ENCODE measurements around the gene TAGLN3. TPM values are rescaled to one million over a fixed set of nuclear protein-coding genes. Genes with fewer than 3 reads are reported as not detected.

Gene TAGLN3
- total RNA-seq, 2 donors from 2014 or later = 3.2 TPM; not detected in 1

- H3K36me3 ChIP-seq = no peaks in the 10 kb centered on the region
- DNase-seq (ENCODE audit: low spot score) = peak; percentile 31
- 35% methylated on average over 18 of the region's 19 CpGs for WGBS
- TF ChIP-seq POLR2A (IDR thresholded peaks at IDR 0.05) (no peak), POLR2AphosphoS5 (IDR thresholded peaks at IDR 0.05) (no peak), CTCF (IDR thresholded peaks at IDR 0.05) (peak in 3 of 4 experiments; percentile 57 to 63 (median 58))
- H3K4me1 ChIP-seq (replicated peaks) = no peaks in the 10 kb centered on the region
- no peaks in the 10 kb centered on the region for H3K27me3 ChIP-seq (replicated peaks; ENCODE audit: insufficient read depth)
- no peak overlapping the region for H3K27ac ChIP-seq
- no peaks in the 10 kb centered on the region for H3K9me3 ChIP-seq
- intact Hi-C loops (cut with DNase I) = no loop called here
- H3K4me3 ChIP-seq = no peak overlapping the region
Measured at GRCh38 chr3:112013058-112013783, 14.5 kb downstream of the TAGLN3 start.

DNA sequence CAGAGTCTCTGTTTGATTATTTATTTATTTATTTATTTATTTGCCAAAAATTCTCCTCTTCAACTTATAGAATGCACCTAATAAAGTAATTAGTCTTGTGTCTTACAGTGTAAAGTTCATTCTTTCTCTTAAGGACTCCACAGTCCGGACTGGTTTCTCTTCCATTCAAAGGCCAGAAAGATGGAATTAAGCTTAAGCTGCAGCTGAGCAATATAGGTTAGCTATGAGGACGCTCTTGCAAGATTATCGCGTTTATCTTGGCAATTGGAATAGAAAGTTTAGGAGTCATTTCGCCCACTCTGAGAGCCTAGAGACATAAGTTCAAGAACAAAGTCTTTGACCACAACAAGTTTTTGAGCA is 15.0 kb downstream of the TAGLN3 start:
- intact Hi-C loops (cut with DNase I) = no loop called here
- H3K27me3 ChIP-seq (replicated peaks; ENCODE audit: insufficient read depth) = no peaks in the 10 kb centered on the region
- no peaks in the 10 kb centered on the region for H3K36me3 ChIP-seq
- no peak for TF ChIP-seq POLR2AphosphoS5 (IDR thresholded peaks at IDR 0.05)
- no peak for TF ChIP-seq CTCF (IDR thresholded peaks at IDR 0.05)
- TF ChIP-seq POLR2A (IDR thresholded peaks at IDR 0.05) = no peak
- DNase-seq (ENCODE audit: low spot score) = no peak
- no peak overlapping the region for H3K4me3 ChIP-seq
- no peak overlapping the region for H3K27ac ChIP-seq
- 68% methylated on average over 5 of the region's 5 CpGs for WGBS
- no peaks in the 10 kb centered on the region for H3K4me1 ChIP-seq (replicated peaks)
- H3K9me3 ChIP-seq = no peaks in the 10 kb centered on the region

DNA sequence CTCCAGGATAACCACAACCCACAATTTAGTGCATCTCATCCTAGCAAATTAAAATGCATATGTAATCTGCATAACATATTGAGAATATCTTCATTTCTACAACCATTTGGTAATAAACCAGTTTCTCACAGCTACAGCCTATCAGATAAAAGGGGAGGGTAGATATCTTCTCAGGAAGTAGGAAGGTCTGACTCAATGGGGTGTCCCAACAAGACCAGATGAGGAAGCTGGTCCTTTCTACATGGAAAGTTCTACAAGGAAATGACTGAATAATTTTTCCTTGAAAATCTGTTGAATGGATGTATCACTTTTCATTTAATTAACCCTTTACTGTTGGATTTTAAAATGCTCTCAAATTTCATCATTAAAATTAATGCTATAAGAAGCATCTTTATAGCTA is 18.4 kb downstream of the TAGLN3 start:
- H3K9me3 ChIP-seq = no peaks in the 10 kb centered on the region
- no peak for DNase-seq (ENCODE audit: low spot score)
- no peaks in the 10 kb centered on the region for H3K4me1 ChIP-seq (replicated peaks)
- no peaks in the 10 kb centered on the region for H3K36me3 ChIP-seq
- H3K4me3 ChIP-seq = no peak overlapping the region
- H3K27ac ChIP-seq = no peak overlapping the region
- TF ChIP-seq POLR2A (IDR thresholded peaks at IDR 0.05) (no peak), POLR2AphosphoS5 (IDR thresholded peaks at IDR 0.05) (no peak), CTCF (IDR thresholded peaks at IDR 0.05) (no peak)
- H3K27me3 ChIP-seq (replicated peaks; ENCODE audit: insufficient read depth) = no peaks in the 10 kb centered on the region
- intact Hi-C loops (cut with DNase I) = no loop called here

GRCh38 chr3:112018712-112019111 is 20.0 kb downstream of the TAGLN3 start:
- Histone ChIP-seq H3K36me3 (no peaks in the 10 kb centered on the region), H3K27me3 (replicated peaks; ENCODE audit: insufficient read depth) (no peaks in the 10 kb centered on the region), H3K9me3 (no peaks in the 10 kb centered on the region), H3K27ac (no peak overlapping the region), H3K4me3 (no peak overlapping the region), H3K4me1 (replicated peaks) (no peaks in the 10 kb centered on the region)
- DNase-seq (ENCODE audit: low spot score) = no peak
- intact Hi-C loops (cut with DNase I) = no loop called here
- no peak for TF ChIP-seq POLR2A (IDR thresholded peaks at IDR 0.05)
- no peak for TF ChIP-seq POLR2AphosphoS5 (IDR thresholded peaks at IDR 0.05)
- TF ChIP-seq CTCF (IDR thresholded peaks at IDR 0.05) = no peak
- 97% methylated on average over 4 of the region's 4 CpGs for WGBS

DNA sequence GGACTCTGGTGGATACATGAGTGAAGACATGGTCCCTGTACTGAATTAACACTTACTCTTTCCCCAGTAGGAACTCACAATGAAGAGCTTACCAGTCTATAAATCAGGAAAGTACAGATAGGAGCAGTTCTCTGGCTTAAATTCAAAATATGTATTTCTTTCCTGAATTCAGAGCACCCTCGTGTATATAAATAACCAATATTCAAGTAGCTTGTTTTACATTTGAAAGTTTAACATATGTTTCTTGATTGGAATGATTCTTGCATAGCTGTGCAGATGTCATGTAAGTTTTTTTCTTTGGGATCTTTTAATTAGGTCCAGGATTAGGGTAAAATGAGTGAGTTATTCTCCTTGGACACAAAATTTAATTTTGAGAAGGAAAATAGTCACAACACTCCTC is 21.0 kb downstream of the TAGLN3 start:
- intact Hi-C loops (cut with DNase I) = no loop called here
- 73% methylated on average over 1 of the region's 1 CpG for WGBS
- Histone ChIP-seq H3K36me3 (no peaks in the 10 kb centered on the region), H3K4me1 (replicated peaks) (no peaks in the 10 kb centered on the region), H3K4me3 (no peak overlapping the region), H3K27ac (no peak overlapping the region), H3K27me3 (replicated peaks; ENCODE audit: insufficient read depth) (no peaks in the 10 kb centered on the region), H3K9me3 (no peaks in the 10 kb centered on the region)
- TF ChIP-seq POLR2AphosphoS5 (IDR thresholded peaks at IDR 0.05) (no peak), POLR2A (IDR thresholded peaks at IDR 0.05) (no peak), CTCF (IDR thresholded peaks at IDR 0.05) (no peak)
- no peak for DNase-seq (ENCODE audit: low spot score)
